GM03348 (cell line): Measurements from ENCODE around the gene FRMD6.

Experiments
- DNase-seq: peaks from one replicate; pipeline ENCODE4 v3.0.0; 2012; ENCODE audit warnings: low spot score

FRMD6 gene

DNA sequence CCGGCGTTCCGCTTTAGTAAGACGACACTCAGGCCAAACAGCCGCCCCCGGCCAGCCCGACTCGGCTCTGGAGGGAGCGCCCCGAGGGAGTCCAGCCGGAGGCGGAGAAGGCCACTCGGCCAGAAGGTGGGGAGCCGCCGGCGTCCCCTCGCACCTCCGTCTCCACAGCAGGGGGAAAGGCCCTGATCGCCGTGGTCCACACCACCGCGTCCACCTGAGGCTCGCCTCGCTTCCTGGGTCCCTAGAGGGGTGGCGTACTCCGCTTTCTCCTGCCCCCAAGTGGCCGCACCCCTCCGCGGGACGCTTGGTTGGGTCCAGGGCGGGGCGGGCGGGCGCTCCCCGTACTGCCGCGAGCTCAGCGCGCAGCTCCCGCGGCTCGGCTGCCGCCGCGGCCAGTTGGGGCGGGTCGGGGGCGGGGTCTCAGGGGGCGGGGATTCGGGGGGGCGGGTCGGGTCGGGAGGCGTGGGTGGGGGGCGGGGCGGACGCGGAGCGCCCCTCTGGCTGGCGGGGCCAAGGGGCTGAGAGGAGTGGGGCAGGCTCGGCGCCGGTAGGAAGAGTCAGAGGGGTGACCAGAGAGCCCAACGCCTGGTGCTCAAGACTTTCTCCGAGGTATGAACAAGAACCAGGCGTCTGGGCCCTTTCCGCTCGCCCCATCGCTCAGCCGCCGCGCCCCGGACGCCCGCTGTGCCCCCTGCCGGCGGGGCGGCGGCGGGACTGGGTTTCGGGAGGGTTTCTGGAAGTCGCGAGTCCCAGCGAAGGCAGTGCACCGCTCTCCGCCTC, at the start of gene FRMD6:
TSS of gene FRMD6 (plus strand) at position 523 of the 780 bp plus-strand sequence. CDS start 37,927 bp downstream, outside the sequence.
- DNase-seq = peak; percentile 96

DNA sequence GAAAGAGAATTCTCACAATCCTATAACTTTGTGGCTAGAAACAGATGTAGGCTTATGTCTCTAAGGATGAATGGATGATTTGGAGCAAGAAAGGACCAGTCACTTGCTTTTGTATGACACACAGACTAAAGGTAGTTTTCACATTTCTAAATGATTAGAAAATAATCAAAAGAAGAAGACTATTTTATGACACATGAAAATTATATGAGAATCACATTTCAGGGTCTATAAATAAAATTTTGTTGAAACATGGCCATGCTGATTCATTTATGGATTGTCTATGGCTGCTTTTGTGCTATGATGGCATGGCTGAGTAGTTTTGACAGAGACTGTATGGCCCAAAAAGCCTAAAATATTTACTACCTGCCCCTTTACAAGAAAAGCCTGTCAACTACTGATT, 49.4 kb upstream of the FRMD6 start:
- no peak for DNase-seq

DNA sequence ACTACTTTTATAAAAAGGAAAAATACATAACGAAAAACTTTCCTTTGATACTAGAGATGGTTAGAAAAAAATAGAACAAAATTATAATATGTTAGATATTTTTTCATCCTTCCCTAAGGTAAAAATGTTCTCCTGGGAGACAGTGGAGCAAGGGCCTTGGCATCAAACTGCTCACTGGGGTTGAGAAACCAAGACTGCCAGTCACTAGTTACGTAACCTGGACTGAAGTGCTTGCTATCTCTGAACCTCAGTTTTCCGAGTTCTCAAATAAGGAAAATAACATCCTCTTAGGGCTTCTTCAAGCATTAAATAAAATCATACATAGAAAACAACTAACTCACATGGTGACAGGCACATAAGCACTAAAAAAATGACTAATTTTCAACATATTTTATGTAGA, 48.2 kb upstream of the FRMD6 start:
- peak; percentile 39 for DNase-seq

DNA sequence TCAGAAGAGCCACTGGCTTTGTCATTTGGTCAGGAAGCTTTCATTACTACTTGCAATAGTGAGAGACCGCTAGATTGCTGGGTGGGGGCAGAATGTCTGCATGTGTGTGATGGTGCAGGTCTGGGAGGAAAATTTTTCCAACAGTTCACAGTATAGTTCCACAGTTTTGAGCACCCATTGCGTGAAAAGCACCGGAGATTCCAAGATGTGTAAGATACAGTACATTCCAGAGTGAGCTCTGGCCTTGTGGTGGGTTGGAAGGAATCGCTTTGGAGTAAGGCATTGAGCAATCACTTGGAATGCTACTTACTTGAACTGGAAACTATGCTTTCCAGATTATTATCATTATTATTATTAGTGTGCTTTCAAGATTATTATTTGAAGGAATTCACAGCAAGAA, 47.6 kb upstream of the FRMD6 start:
- DNase-seq = peak; percentile 67

DNA sequence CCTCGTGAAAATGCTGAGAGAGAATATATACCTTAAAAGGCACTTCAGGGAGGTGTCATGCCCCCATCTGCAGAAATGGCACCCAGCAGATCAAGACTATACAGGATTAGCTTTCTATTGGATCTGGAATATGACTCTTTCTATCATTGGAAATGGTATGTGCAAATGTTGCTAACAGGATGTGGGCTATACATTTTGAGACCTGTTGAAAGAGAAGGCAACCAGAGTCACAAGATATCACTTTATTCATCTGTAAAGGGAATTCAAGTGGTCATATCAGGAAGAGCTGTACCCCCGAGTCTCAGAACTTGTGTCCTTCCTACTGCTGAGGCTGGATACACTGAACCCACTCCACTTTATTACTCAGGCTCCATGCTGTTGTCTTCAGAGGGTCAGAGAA, 46.1 kb upstream of the FRMD6 start:
- DNase-seq = no peak

DNA sequence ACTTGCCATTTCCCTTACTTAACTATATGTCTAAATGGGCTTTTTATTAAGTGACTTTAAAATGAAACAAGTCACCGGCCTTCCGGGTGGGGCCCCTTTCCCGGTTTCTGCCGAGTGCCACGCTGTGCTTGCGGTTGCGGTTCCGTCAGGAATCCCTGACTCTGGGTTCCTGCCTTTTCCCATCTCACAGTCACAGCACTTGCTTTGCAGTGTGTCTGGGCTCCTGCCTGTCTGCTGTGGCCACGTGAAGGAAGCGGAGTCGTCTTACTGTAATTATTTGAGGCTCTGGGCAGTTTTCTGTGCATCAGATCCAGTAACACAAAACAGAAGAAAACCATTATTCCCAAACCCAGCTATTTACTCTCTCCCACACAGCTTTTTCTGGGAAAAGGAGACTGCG, 44.0 kb upstream of the FRMD6 start:
- peak; percentile 82 for DNase-seq

DNA sequence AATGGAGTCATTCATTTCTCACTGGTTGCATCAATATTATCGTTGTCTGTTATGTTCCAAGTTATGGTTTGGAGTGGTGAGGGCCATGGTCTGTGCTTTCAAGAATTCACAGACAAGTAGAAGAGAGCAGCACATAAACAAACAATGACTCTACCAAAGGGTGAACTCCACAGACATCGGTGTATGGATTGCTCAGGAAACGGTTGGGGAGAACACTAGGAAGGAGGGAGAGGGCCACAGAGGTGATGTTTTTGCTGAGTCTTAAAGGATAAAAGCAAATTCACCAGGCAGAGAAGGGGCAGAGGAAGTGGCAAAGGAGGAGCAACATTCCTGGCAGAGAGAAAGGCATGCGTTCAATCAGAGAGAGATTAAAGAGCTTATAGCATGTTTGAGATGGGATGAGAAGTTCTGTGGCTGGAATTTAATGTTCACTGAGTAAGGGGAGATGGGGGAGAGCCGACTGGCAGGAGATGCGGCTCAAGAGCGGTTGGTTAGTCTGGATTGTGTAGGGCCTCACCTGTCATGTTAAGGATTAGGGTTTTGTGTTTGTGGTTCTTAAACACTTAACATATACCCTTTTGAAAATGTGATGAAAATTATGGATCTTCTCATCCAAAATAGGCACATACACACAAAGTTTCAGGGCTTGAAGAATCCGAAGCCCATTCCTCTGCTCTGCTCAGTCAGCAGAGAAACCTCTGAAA, 42.3 kb upstream of the FRMD6 start:
- no peak for DNase-seq

DNA sequence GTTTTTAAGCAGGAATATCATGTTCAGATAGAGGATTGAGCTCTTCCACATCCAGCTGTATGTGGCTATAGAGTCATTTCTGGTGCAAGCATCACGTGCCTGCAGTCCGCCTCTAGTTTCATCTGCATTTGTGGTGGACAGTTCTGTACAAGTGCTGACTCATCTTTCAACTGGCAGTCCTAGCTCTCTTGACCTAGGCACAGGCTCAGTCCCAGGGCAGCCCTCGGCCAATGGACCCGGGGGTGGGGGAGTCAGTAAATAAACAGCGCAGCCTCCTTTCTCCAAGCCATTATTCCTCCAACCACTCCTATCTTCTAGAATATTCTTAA, 41.8 kb upstream of the FRMD6 start:
- DNase-seq = no peak

DNA sequence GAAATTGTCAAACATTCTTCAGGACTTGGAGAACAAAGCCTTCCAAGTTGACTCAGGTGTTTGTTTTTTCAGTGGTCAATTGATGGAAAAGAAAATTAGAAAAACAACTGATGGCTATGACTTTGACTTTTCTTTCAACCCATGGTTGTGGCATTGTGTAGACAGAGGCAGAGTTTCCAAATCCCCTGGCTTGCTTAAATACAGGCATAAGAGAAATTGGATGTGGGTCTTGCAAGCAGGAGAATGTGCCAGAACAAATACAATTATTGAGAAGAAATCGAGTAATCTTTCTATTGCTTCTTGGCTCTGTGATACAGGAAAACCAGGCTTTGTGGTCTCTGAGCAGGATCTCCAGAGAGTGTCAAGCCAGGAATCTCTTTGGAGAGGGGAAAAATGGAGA, 40.9 kb upstream of the FRMD6 start:
- DNase-seq = no peak

DNA sequence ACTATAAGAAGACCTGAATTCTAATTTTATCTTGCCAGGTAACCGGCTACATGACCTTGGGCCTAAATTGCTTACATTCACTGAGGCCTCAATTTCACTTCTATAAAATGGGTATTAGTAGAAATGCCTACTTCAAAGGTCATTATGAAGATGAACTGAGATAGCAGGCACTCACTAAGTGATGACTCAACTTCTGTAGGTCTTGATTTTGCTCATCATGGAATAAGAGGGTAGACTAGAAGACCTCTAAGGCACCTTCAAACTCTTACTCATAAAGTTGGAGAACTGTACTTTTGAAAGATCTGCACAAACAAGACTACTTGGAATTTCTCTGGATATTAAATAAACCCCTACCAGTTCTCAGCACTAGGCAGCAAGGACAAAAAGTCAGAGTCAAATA, 39.3 kb upstream of the FRMD6 start:
- DNase-seq = no peak

DNA sequence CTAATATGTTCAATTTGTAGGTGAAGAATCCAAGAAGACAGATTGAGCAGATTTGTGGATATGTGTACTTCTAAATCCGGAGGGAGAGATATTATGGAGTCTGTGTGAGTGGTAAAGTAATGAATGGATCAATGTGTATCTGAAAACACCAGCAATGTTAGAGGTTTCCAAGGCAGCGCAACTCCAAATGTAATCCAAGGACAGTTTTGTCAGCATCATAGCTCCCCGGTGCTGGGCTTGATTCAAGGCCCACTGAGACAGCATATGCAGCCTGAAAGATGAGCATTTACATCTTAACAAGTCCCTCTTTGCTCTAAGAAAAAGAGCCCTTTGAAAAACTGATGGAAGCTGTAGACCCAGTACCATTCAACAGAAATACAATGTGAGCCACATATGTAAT, 38.3 kb upstream of the FRMD6 start:
- DNase-seq = no peak

DNA sequence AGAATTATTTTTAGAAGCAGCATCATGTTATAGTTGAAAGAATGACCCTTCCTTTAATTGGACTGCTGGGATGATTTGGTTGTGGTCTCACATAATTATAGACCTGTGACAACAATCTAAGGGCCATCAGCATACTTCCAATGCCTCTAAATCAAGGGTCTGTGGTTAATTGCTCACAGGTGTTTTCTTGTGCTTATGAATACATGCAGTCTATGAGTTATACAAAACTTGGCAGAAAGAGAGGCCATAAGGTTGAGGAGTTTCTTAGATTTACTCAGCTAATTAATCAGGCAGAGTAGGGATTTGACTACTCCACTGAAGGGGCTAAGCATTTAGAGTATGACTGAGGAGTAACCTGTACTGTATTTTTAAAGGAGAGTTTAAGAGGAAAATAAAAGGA, 37.0 kb upstream of the FRMD6 start:
- DNase-seq = no peak

DNA sequence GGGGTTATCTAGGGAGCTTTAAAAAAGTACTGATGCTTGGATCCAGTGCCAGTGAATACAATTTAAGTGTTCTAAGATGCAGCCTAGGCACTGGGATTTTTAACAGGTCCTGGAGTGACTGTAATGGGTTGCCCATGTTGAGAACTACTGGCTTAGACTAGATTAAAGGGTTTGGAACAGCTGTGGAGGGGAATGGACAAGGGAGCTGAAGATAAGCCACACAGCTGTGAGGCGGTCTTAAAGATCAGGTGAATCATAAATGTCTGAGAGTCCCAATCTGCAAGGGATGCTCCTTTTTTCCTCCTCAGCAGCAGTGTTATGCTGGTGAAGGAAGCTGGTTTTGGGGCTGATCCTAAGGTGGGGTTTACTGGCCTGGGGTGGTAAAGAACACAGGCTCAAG, 35.5 kb upstream of the FRMD6 start:
- DNase-seq = no peak

DNA sequence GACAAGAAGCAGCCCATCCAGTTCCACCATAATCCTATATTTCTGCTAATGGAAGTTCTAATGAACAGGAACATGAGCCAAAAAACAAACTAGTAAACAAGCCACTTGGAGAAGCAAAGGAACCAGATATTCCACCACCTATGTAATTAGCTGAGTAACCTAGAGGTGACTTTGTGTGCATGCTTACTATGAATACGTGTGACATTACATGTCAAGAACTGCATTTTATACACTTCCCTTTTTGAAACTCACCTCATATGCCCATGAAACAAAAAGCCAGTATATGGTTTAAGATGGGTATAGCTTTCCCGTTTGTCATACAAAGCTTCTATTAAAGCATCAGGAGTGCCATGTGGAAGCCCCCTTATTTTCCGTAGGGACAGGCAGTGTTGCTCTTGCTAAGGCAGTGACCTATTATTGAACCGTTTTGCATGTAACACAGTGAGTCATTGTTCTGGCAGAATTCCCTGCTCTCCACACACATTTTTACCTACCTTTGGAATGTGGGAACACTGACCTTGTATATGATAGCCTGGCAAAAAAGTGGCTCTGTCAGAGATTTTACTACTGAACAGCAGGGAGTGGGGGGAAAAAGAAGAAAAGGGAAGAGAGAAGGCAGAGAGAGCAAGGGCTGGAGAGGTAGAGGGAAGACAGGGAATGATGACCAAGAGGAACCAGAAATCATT, 34.8 kb upstream of the FRMD6 start:
- peak; percentile 55 for DNase-seq

DNA sequence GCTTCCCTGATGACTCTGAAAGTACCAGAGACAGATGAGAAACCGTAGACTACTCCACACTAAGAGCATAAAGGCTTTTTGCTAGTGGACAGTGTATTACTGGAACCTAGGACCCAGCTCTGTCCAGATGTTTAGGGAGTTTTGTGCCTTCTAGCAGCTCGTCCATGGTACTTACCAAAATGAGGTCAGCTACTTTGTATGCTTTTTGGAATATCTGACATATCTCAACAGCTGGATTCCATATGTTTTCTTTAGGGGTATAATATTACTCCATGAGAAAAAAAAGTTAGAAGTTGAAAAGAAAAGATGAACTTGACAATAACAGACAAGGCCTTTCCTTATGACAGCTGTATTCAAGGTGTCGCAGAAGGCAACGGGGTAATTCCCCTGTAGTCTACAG, 32.1 kb upstream of the FRMD6 start:
- DNase-seq = no peak

DNA sequence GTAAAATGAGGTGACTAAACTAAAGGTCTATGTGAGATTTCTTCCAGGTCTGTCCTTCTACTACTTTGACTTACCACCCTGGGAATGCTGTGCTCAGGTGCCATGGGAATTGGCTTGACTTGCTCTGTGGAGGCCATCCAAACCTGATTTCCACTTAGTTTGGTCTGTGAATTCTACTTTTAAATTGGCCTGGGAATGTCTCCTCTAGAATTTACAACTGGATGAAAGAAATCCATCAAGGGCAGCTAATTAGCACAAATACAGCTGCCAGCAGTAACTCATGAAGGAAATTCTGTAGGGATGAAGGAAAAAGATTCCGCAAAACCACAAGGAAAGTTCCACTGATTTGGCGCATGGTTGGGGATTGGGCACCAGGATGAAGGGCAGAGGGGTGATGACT, 31.7 kb upstream of the FRMD6 start:
- DNase-seq = no peak

DNA sequence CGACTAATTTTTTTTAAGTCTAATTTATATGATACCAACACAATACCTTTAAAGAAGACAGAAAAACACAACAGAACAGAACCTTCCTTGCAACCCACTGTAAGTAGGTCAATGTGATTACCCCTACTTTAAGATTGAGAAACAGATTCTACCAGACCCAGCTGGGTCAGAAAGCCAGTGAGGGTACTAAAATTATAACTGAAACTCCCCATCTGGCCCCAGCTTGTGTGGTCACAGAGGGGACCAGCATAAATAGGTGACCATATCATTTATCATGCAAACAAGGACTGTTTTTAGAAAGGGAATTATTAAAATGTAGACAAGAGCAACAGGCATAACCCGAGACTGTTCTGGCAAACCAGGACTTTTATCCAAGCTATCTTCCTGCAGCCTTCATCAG, 30.1 kb upstream of the FRMD6 start:
- DNase-seq = no peak

DNA sequence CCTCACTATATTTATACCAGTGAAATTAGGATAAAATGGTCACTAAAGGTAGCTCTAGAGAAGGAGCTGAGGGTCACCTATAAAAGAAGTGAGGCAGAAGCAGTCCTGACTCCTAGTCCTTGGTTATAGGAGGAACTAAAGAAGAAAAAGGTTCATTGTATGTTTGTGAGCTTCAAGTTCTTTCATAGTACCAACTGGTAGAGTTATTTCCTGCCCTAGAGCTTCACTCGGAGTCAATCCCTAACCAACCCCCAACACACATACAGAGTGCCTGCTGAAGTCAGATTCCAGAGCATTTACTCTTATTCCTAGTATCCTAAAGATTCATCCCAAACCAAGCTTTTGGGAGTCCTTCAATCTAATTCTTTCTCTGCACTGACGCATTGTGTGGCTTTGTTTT, 29.3 kb upstream of the FRMD6 start:
- no peak for DNase-seq

DNA sequence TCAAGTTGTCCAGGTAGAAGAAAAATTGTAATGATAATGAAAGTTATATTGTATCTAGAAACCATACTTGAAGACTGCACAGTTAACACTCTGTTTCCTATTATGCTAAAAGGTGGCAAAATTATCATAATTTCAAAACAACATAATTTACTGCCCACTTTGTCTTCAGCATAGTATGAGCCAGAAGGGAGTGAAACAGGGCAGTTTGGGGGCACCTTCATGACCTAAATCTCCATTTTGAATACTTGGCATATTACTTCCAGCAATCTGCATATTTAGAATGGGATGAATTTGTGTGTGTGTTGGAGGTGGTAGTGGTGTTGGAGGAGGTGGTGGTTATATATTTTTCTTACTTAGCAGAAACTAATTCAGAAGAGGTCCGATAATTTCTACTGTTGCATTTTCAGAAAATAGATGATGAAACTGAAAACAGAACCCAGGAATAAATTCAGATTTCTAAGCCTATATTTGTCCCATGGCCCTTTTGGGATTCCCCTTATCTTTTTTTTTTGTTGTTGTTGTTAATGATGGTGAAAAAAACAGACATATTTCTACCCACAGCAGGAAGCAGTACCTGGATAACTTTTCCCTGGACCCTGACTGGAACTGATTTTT, 26.6 kb upstream of the FRMD6 start:
- DNase-seq = no peak

DNA sequence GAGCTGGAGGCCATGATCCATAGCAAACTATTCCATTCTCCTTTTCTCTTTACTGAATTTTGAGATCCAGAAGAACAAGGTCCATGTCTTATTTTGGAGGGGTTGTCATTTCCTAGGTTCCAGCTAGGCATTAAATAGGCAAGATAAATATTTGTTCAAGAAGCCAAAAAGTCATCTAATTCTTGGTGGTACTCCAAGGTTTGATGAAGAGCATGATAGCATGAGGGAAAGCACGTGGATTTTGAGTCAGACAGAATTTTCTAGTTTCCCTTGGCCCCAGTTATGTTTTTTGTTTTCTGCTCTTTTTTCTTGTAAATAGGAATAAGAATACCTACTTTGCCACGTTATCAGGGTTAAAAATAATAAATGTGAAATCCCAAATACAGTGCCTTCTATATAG, 25.5 kb upstream of the FRMD6 start:
- no peak for DNase-seq

DNA sequence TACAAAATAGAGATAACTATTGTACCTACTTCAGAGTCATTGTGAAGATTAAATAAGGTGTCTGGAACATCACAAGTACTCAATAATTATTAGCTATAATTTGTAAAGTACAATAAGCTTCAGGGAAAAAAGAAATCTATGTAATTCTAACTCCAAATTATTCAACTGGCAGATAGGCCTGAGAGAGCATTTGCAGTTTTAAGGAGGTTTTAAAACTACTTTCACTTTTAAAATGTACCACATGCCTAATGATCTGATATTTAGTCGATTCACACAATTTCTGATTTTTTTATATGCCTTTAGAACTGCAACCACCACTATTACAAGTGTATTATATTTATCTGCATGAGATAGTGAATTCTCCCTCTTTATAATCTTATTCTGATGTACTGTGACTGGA, 24.9 kb upstream of the FRMD6 start:
- DNase-seq = no peak

DNA sequence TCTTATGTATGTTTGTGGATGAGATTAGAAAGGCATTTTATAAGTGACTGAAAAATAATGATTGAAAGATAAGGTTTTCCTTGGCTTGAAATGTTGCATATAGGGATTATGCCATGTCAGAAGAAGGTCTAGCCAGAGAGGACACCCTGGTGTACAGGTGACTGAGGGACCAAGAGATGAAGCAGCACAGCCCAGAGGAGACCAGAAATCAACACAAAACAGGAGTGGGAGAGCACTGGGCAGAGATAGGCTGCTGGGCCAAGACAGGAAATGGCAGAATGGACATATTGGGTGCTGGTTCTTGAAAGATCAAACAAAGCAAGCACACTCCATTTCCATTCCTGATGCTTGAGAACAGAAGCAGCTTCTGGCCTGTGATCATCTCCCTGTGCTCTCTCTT, 24.4 kb upstream of the FRMD6 start:
- no peak for DNase-seq

DNA sequence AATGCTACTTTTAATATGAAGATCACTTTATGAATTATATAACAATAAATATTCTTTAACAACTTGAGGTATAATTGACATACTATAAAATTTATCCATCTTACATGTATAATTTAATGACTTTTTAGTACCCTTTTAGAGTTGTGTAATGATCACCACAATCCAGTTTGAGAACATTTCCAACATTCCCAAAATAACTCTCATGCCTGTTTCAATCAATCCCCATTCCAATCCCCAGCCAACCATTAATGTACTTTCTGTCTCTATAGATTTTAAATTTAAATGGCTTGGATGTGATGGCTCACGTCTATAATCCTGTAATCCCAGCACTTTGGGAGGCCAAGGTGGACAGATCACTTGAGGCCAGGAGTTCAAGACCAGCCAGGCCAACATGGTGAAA, 23.5 kb upstream of the FRMD6 start:
- DNase-seq = no peak
